ENCODE data around the gene STMN3.
A peak's percentile ranks its signal among the peaks of the same experiment; 100 is the strongest.

Gene STMN3

DNA sequence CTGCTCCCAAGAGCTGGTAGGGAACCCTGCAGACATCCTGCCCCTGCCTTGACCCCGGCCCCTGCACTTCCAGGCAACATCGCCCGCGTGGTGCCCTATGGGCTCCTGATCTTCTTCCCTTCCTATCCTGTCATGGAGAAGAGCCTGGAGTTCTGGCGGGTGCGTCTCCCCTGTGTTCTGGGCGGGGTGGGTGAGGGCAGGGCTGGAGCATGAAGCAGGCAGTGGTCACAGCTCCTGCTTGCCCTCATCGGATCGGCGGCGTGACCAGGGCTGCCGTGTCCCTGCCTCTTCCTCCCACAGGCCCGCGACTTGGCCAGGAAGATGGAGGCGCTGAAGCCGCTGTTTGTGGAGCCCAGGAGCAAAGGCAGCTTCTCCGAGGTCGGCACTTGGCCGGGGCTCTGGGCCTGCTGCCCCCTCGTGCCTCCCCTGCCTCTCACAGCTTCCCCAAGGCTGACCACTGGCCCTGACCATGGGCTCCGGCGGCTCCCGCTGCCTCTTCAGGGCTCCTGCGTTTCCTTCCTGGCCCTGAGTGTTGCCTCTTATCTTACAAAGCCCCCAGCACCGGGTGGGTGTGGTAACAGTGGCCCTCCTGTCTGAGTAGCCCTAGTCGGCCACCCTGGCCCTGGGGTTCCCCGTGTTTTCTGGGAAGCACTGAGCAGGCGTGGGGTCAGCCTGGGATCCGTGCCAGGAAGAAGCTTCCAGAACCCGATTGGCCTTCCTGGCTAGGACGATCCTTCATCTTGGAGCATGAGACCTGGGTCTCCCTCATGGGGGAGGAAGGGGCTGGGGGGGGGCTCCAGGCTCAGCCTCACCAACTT is 35.2 kb upstream of the STMN3 start:
- ChIA-PET POLR2A (ENCODE audit: low non-redundant PET) (no interaction called here), CTCF (interaction anchor here (0.5 to 0.6 kb wide), 2 partner anchors 268 to 311 kb away, joined by 3 to 4 read pairs; partner anchors contain the start of gene UCKL1)
- no peak for DNase-seq (ENCODE audit: low spot score)
- H3K27ac ChIP-seq = peak overlapping the region; percentile 89
- TF ChIP-seq, protein P1, sequence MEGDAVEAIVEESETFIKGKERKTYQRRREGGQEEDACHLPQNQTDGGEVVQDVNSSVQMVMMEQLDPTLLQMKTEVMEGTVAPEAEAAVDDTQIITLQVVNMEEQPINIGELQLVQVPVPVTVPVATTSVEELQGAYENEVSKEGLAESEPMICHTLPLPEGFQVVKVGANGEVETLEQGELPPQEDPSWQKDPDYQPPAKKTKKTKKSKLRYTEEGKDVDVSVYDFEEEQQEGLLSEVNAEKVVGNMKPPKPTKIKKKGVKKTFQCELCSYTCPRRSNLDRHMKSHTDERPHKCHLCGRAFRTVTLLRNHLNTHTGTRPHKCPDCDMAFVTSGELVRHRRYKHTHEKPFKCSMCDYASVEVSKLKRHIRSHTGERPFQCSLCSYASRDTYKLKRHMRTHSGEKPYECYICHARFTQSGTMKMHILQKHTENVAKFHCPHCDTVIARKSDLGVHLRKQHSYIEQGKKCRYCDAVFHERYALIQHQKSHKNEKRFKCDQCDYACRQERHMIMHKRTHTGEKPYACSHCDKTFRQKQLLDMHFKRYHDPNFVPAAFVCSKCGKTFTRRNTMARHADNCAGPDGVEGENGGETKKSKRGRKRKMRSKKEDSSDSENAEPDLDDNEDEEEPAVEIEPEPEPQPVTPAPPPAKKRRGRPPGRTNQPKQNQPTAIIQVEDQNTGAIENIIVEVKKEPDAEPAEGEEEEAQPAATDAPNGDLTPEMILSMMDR (conservative IDR thresholded peaks at IDR 0.05; ENCODE audit: low read depth) = no peak

DNA sequence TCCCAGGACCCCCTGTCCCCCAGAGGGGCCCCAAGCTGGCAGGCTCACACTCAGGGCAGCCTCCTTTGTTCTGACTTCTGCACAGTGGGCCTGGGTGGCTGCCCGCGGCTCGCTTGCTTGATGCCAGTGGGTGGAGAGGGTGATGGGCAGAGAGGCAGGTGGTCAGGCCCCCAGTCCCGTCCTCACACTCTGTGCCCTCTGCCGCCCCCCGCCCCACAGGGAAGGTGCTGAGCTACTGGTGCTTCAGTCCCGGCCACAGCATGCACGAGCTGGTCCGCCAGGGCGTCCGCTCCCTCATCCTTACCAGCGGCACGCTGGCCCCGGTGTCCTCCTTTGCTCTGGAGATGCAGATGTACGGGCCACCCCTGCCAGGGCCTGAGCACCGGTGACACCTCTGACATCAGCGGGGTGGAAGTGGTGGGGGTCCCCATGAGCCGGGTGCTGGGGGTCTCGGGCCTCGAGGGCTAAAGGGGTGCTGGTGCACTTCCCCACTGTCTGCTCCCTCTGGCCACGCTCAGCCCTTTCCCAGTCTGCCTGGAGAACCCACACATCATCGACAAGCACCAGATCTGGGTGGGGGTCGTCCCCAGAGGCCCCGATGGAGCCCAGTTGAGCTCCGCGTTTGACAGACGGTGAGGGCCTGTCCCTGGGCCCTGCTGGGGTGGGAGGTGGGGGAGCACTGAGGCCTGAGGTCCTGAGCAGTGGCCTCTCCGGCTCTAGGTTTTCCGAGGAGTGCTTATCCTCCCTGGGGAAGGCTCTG is 34.4 kb upstream of the STMN3 start:
- ChIA-PET CTCF (interaction anchor here (0.6 to 0.7 kb wide), 2 partner anchors 93 to 399 kb away, joined by 3 read pairs; no protein-coding TSS in a partner anchor), POLR2A (ENCODE audit: low non-redundant PET) (interaction anchor here (0.6 kb wide), 2 partner anchors 11 to 36 kb away, joined by 3 to 6 read pairs; no protein-coding TSS in a partner anchor)
- peak overlapping the region; percentile 89 for H3K27ac ChIP-seq

DNA sequence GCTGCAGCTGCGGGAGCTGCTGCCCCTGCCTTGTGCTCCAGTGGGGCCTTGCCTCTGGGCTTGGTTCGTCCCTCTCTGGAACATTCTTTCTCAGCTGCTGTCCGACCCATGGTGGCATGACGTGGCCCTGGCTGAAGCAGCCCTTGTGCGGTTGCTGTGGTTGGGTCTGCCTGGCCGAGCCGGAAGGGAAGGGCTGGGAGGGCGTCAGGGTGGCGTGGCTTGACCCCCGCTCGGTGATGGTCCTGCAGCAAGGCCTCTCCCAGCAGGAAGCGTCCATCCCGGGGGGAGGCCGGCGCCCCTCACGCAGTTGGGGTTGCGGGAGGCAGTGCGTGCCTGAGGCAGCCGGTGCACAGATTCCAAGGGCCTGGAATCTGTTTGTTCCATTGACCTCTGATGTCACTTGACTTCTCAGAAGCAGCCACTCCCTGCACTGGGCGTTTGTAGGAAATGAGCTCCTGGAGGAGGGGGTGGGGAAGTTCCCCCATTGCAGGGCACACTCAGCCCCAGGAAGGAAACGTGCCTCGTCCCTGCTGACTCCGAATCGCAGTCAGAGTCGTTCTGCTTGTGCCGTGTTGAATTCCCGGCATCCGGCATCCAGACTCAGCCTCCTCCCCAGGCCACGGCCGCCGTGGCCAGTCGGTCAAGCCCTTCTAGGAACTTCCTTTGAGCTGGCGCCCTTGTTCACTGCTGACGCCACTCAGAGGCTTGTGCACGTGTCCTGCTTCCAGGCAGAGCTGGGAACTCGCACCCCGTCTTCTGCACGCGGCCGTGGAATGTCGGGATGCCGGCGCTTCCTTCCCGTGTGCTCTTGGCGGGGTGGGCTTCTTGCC is 33.5 kb upstream of the STMN3 start:
- ChIA-PET POLR2A (ENCODE audit: low non-redundant PET) (interaction anchor here (0.6 kb wide), 2 partner anchors 12 to 36 kb away, joined by 3 to 6 read pairs; no protein-coding TSS in a partner anchor), CTCF (interaction anchor here (0.6 to 0.7 kb wide), 3 partner anchors 55 to 400 kb away, joined by 3 read pairs; no protein-coding TSS in a partner anchor)
- TF ChIP-seq, protein P1 (conservative IDR thresholded peaks at IDR 0.05; ENCODE audit: low read depth) = no peak
- peak overlapping the region; percentile 89 for H3K27ac ChIP-seq
- DNase-seq (ENCODE audit: low spot score) = peak; percentile 76

More for the DNA sequence above, 34.4 kb upstream of the STMN3 start:
- DNase-seq (ENCODE audit: low spot score) = no peak
- TF ChIP-seq, protein P1 (conservative IDR thresholded peaks at IDR 0.05; ENCODE audit: low read depth) = no peak

DNA sequence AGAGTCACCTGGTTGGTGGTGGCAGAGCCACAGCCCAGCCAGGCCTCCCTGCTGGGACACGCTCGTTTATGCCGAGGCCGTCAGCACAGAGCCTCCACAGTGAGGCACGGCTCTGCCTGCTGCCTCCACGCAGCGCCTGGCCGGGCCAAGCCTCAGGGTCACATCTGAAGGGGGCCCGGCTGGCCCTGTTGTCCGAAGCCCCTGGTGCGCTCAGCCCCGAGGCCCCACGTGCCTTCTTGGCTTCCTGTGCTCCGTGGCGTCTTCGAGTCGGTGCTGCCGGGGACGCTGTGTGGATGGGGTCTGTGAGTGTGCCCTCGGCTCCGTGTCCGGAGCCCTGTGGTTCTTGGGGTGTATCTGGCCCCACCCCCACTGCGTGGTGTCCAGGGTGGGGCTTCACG is 32.9 kb upstream of the STMN3 start:
- CTCF ChIA-PET = interaction anchor here (0.6 kb wide), 1 partner anchor 54 kb away, joined by 3 read pairs; no protein-coding TSS in a partner anchor
- TF ChIP-seq, protein P1 (conservative IDR thresholded peaks at IDR 0.05; ENCODE audit: low read depth) = no peak
- POLR2A ChIA-PET (ENCODE audit: low non-redundant PET) = no interaction called here
- peak overlapping the region; percentile 89 for H3K27ac ChIP-seq
- no peak for DNase-seq (ENCODE audit: low spot score)

DNA sequence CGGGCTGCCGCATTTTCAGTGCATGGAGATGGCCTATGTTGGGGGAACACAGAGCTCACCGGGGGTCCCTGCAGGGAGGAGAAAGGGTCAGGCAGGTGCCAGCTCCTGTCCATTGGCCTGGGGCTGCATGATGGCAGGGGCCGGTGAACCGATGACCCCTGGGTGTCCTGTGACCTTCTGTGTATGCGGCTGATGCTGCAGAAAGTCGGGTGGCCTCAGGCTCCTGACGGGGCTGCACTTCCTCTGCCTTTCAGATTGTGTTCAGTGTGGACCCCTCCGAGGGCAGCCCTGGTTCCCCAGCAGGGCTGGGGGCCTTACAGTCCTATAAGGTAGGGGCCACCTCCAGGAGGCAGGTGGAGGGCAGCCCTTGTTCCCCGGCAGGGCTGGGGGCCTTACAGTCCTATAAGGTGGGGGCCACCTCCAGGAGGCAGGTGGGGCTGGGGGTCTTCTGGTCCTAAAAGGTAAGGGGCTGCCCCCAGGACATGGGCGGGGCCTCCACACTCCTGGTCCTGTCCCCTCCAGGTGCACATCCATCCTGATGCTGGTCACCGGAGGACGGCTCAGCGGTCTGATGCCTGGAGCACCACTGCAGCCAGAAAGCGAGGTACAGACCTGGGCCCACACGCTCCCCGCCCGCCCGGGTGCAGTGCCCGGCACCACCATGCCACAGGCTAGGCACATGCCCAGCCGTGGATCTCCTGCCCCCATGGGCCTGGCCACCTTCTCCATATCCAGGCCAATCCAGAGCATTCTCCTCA is 32.2 kb upstream of the STMN3 start:
- peak overlapping the region; percentile 89 for H3K27ac ChIP-seq
- CTCF ChIA-PET = interaction anchor here (0.6 kb wide), 1 partner anchor 53 kb away, joined by 3 read pairs; no protein-coding TSS in a partner anchor
- no peak for DNase-seq (ENCODE audit: low spot score)
- TF ChIP-seq, protein P1 (conservative IDR thresholded peaks at IDR 0.05; ENCODE audit: low read depth) = no peak
- POLR2A ChIA-PET (ENCODE audit: low non-redundant PET) = no interaction called here
